Right lobe of liver (tissue), 6 donors: ENCODE results near the gene C1QTNF9B. TPM values are rescaled to one million over a fixed set of nuclear protein-coding genes. Genes with fewer than 3 reads are reported as not detected.

Source experiments
- ATAC-seq, 4 donors: fragments of 200-7000 bp; cut with Tn5 transposase; one replicate each; pipeline ENCODE4 v1.9.1; 2020; ENCODE audit warnings: mild to moderate bottlenecking in 4 of 4, moderate library complexity in 4 of 4
- DNase-seq, 3 donors: peaks; one replicate each; pipeline ENCODE4 v3.0.0-alpha.2; 2020
- H3K27ac ChIP-seq, 3 donors: fragments of 200-600 bp; one replicate each; pipeline ENCODE4 v1.8.0; 2022
- H3K27me3 ChIP-seq, 2 donors: fragments of 200-600 bp; one replicate each; pipeline ENCODE4 v1.8.0; 2022
- H3K36me3 ChIP-seq, 4 donors: fragments of 200-600 bp; sonication (generic) in 1 of 4; one replicate each; pipeline versions ENCODE4 v1.5.1 to v1.8.0; 2017 to 2022; ENCODE audit warnings: control low read depth in 1 of 4
- H3K4me1 ChIP-seq, 4 donors: fragments of 200-600 bp; sonication (generic) in 1 of 4; one replicate each; pipeline versions ENCODE4 v1.5.1 to v1.8.0; 2017 to 2022; ENCODE audit warnings: control low read depth in 1 of 4
- H3K4me3 ChIP-seq, 3 donors: fragments of 200-600 bp; one replicate each; pipeline ENCODE4 v1.8.0; 2022
- H3K9me3 ChIP-seq, 4 donors: fragments of 200-600 bp; sonication (generic) in 1 of 4; one replicate each; pipeline versions ENCODE4 v1.5.1 to v1.8.0; 2017 to 2022; ENCODE audit warnings: control low read depth in 1 of 4
- POLR2A ChIP-seq: fragments of 450-650 bp; IDR thresholded peaks from one replicate; pipeline ENCODE4 v1.6.1; 2017; ENCODE audit warnings: antibody characterized with exemption, mild to moderate bottlenecking
- WGBS: methylation state at CpG from one replicate; pipeline ENCODE4 v1.1.6; 2018; ENCODE audit warnings: low coverage, low lambda C conversion rate; ENCODE audit not compliant: insufficient coverage; ENCODE audit errors: missing lambda C conversion rate; 5-methylcytosine and 5-hydroxymethylcytosine counted together
- intact Hi-C, 2 donors: fragments of 100-400 bp; cut with DNase I; formaldehyde crosslinking; loops; one replicate each; pipeline versions ENCODE4 v1.11.2 to v1.14.1; 2022
- total RNA-seq, 6 experiments: library from RNA; depleted of rRNA in 2 of 6; stranded (reverse); fragments of >200 nt in 2 of 6; fragmentation: NEBNext Ultra II Directional in 3 of 6; extraction: Animal tissue kit (Norgen Biotek cat#: 25700) in 3 of 6; gene quantifications; one replicate each; pipeline versions ENCODE4 v1.1.0 to v1.2.4, GENCODE V29; 2016 to 2023
- TF ChIP-seq, protein P1 (sequence below), 4 donors: fragments of 200-600 bp in 3 of 4; fragments of 450-650 bp in 1 of 4; IDR thresholded peaks; one replicate each; pipeline versions ENCODE4 v1.5.1 to v1.8.0; 2016 to 2022; ENCODE audit warnings: antibody characterized with exemption in 4 of 4, mild to moderate bottlenecking in 2 of 4
- donor health status: DM: no; HTN: yes; CAD: no.
- donor health status: DM: no; HTN: no; CAD: no.
- donor health status: DM: no; HTN: no; CAD: no.
- donor health status: DM: no; HTN: yes; CAD: no.
- donor health status: DM: no; HTN: yes; CAD: no.

The C1QTNF9B gene
- total RNA-seq, 6 experiments from 2014 or later: 0.18 to 0.42 (median 0.22) TPM; not detected in 3

DNA sequence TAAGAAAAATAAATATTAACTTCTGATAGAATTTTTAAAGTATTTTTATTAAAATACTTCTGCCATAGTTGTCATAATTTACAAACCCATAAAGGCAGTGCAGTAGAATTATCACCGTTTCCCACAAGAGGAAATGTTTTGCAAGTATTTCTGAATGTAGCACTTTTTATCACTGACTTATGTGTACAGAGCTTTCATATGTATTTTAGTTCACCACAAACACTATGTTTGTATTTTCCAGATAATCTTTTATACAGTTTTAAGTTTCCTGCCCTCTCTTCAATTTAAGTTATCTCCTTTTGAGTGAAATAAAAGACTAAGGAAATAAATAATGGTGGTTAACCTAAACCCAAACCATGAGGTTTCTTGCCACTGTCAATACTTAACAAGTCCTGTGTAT, 32.3 kb downstream of the C1QTNF9B start:
- no peaks in the 10 kb centered on the region for H3K36me3 ChIP-seq
- H3K9me3 ChIP-seq: no peaks in the 10 kb centered on the region
- intact Hi-C loops: no loop called here
- DNase-seq: no peak
- H3K27ac ChIP-seq: no peak overlapping the region
- no peaks in the 10 kb centered on the region for H3K27me3 ChIP-seq
- TF ChIP-seq, protein P1, sequence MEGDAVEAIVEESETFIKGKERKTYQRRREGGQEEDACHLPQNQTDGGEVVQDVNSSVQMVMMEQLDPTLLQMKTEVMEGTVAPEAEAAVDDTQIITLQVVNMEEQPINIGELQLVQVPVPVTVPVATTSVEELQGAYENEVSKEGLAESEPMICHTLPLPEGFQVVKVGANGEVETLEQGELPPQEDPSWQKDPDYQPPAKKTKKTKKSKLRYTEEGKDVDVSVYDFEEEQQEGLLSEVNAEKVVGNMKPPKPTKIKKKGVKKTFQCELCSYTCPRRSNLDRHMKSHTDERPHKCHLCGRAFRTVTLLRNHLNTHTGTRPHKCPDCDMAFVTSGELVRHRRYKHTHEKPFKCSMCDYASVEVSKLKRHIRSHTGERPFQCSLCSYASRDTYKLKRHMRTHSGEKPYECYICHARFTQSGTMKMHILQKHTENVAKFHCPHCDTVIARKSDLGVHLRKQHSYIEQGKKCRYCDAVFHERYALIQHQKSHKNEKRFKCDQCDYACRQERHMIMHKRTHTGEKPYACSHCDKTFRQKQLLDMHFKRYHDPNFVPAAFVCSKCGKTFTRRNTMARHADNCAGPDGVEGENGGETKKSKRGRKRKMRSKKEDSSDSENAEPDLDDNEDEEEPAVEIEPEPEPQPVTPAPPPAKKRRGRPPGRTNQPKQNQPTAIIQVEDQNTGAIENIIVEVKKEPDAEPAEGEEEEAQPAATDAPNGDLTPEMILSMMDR (IDR thresholded peaks at IDR 0.05): no peak
- TF ChIP-seq POLR2A: no peak
- H3K4me3 ChIP-seq: no peak overlapping the region
- ATAC-seq: no peak
- H3K4me1 ChIP-seq: no peaks in the 10 kb centered on the region
- WGBS: 52% methylated on average over 1 of the region's 1 CpG

DNA sequence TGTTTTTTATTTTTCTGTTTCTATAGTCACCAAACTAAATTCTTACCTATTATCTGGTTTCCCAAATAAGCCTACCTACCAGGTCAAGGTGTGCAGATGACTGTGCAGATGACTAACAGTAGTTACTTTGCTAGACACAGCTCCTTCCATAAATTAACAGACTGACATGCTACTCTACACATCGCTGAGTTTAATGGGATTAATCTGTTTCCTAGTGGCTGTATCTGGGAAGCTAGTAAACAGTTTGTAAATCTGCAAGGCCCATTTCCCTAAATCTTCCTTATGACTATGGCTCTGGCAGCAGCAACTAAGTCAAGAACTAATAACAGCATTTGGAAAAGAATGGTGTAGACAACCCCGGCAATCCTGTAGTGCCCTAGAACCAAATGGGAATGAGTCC, 36.0 kb downstream of the C1QTNF9B start:
- WGBS: 100% methylated on average over 2 of the region's 2 CpGs
- intact Hi-C loops: no loop called here
- DNase-seq: no peak
- H3K4me3 ChIP-seq: no peak overlapping the region
- H3K27me3 ChIP-seq: no peaks in the 10 kb centered on the region
- H3K27ac ChIP-seq: no peak overlapping the region
- H3K9me3 ChIP-seq: no peaks in the 10 kb centered on the region
- H3K36me3 ChIP-seq: no peaks in the 10 kb centered on the region
- no peaks in the 10 kb centered on the region for H3K4me1 ChIP-seq
- TF ChIP-seq, protein P1 (IDR thresholded peaks at IDR 0.05): no peak
- no peak for TF ChIP-seq POLR2A
- ATAC-seq: no peak

DNA sequence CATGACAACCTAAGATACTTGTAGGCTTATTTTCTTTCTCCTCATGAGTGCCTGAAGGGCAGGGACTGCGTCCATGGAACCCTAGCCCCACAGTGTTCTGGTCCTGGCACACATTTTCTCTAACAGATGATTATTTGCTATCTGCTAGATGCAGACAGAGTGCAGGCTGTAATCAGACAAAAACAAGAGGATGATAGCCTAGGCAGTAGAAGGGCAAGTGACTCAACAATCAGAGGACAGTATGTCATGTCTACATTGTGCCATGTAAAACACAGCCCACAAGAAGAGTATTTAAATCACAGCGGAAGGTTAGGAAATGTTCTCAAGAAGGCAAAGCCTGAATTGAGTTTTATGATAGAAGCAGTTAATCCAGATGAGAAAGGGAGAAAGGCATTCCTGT, 37.4 kb downstream of the C1QTNF9B start:
- intact Hi-C loops: no loop called here
- DNase-seq: no peak
- no peak overlapping the region for H3K27ac ChIP-seq
- no peaks in the 10 kb centered on the region for H3K36me3 ChIP-seq
- 96% methylated on average over 2 of the region's 2 CpGs for WGBS
- no peaks in the 10 kb centered on the region for H3K4me1 ChIP-seq
- H3K4me3 ChIP-seq: no peak overlapping the region
- no peak for ATAC-seq
- TF ChIP-seq POLR2A: no peak
- TF ChIP-seq, protein P1 (IDR thresholded peaks at IDR 0.05): no peak
- H3K9me3 ChIP-seq: no peaks in the 10 kb centered on the region
- no peaks in the 10 kb centered on the region for H3K27me3 ChIP-seq

DNA sequence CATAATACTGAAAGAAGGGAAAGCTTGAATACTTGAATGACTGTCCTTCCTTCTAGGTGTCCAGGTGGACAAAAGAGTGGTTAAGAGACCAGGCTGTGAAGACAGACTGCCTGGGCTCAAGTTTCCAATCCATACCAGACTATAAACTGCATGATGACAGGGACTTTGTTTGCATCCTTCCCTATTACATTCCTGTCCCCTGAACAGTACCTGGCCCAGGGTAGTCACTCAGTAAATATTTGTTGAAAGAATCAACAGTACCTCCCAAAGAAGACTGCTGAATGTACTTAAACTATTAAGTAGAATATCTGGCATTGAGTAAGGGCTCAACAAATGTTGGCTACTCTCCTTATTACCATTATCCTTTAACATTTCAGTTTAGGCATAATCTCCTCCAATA, 37.8 kb downstream of the C1QTNF9B start:
- H3K36me3 ChIP-seq: no peaks in the 10 kb centered on the region
- no peaks in the 10 kb centered on the region for H3K27me3 ChIP-seq
- H3K4me3 ChIP-seq: no peak overlapping the region
- ATAC-seq (peak in 1 of 4 donors; percentile 65), DNase-seq (no peak)
- no peaks in the 10 kb centered on the region for H3K9me3 ChIP-seq
- H3K4me1 ChIP-seq: no peaks in the 10 kb centered on the region
- no peak overlapping the region for H3K27ac ChIP-seq
- intact Hi-C loops: no loop called here
- TF ChIP-seq, protein P1 (IDR thresholded peaks at IDR 0.05): no peak
- no peak for TF ChIP-seq POLR2A

DNA sequence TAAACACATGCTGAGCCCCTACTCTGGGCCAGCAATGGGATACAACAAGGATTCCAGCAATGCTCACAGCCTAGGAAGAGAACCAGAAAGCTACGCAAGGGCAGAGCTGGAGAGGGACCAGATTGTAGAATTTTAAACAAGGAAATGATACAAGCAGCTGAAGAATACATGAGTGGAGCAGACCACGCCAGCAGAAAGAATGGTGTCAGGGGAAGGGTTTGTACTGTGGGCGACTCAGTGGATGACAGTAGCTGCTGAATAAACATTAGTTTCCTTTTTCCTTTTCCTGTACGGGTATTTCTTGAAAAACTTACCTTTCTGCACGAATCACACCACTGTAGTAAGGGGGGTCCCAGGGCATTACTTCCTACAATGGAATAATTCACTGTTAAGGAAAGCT, 38.8 kb downstream of the C1QTNF9B start:
- H3K9me3 ChIP-seq: no peaks in the 10 kb centered on the region
- H3K36me3 ChIP-seq: no peaks in the 10 kb centered on the region
- no peak overlapping the region for H3K4me3 ChIP-seq
- no peak for ATAC-seq
- H3K27ac ChIP-seq: no peak overlapping the region
- intact Hi-C loops: no loop called here
- no peaks in the 10 kb centered on the region for H3K4me1 ChIP-seq
- WGBS: 51% methylated on average over 3 of the region's 5 CpGs
- no peaks in the 10 kb centered on the region for H3K27me3 ChIP-seq
- TF ChIP-seq POLR2A: no peak
- TF ChIP-seq, protein P1 (IDR thresholded peaks at IDR 0.05): no peak
- DNase-seq: no peak
